Stimulated activated CD8-positive, alpha-beta memory T cell treated with anti-CD3 and anti-CD28 coated beads, Interleukin-7, amount 100 ng/mL, for 48 hours (primary cell): ENCODE data around the gene CADM1.

Experiments used
- DNase-seq, 2 donors: peaks; one replicate each; pipeline ENCODE4 v3.0.0-alpha.2; 2020; ENCODE audit warnings: low read depth in 1 of 2; ENCODE audit errors: extremely low read depth in 1 of 2

Gene CADM1

GRCh38 chr11:115162919-115163318 is 341.3 kb downstream of the CADM1 start:
- DNase-seq = no peak

GRCh38 chr11:115161876-115162275 is 342.3 kb downstream of the CADM1 start:
- no peak for DNase-seq

- no peak for DNase-seq
Measured at GRCh38 chr11:115159207-115159606, 345.0 kb downstream of the CADM1 start.

GRCh38 chr11:115158053-115158452 is 346.2 kb downstream of the CADM1 start:
- DNase-seq = no peak

- no peak for DNase-seq
Measured at GRCh38 chr11:115157247-115157646, 347.0 kb downstream of the CADM1 start.

GRCh38 chr11:115155978-115156377 is 348.2 kb downstream of the CADM1 start:
- no peak for DNase-seq

GRCh38 chr11:115155320-115155719 is 348.9 kb downstream of the CADM1 start:
- DNase-seq = no peak

- no peak for DNase-seq
Measured at GRCh38 chr11:115154355-115154736, 349.9 kb downstream of the CADM1 start.

- DNase-seq = no peak
Measured at GRCh38 chr11:115153731-115154354, 350.4 kb downstream of the CADM1 start.

GRCh38 chr11:115153135-115153534 is 351.1 kb downstream of the CADM1 start:
- no peak for DNase-seq

GRCh38 chr11:115151010-115151409 is 353.2 kb downstream of the CADM1 start:
- DNase-seq = no peak

- DNase-seq = no peak
Measured at GRCh38 chr11:115148691-115149090, 355.5 kb downstream of the CADM1 start.

- DNase-seq = no peak
Measured at GRCh38 chr11:115148101-115148500, 356.1 kb downstream of the CADM1 start.

GRCh38 chr11:115147243-115147807 is 356.9 kb downstream of the CADM1 start:
- DNase-seq = no peak

GRCh38 chr11:115146425-115146824 is 357.8 kb downstream of the CADM1 start:
- DNase-seq = no peak

- DNase-seq = no peak
Measured at GRCh38 chr11:115145324-115145723, 358.9 kb downstream of the CADM1 start.

GRCh38 chr11:115144914-115145313 is 359.3 kb downstream of the CADM1 start:
- no peak for DNase-seq

- no peak for DNase-seq
Measured at GRCh38 chr11:115144014-115144413, 360.2 kb downstream of the CADM1 start.

GRCh38 chr11:115141231-115142114 is 362.7 kb downstream of the CADM1 start:
- no peak for DNase-seq

GRCh38 chr11:115135936-115136335 is 368.3 kb downstream of the CADM1 start:
- DNase-seq = no peak

- no peak for DNase-seq
Measured at GRCh38 chr11:115134926-115135325, 369.3 kb downstream of the CADM1 start.
